ENCODE results near the gene TAF6. TPM values are rescaled to one million over a fixed set of nuclear protein-coding genes. Genes with fewer than 3 reads are reported as not detected.

The TAF6 gene
- 56.8 to 66.8 TPM (median 63.6 TPM) in 5 replicates for total RNA-seq (2022; extraction: Qiagen RNA extraction)

GRCh38 chr7:100119072-100119969 lies at the start of gene TAF6, which contains the start of gene CNPY4:
Gene TAF6, minus strand, starts transcription at chr7:100119358. Its CDS starts 5,149 bp downstream, at chr7:100114209.
Gene CNPY4, plus strand, starts transcription at chr7:100119634. Its CDS starts 111 bp downstream, at chr7:100119745.

GRCh38 chr7:100158229-100159098 lies 39.3 kb upstream of the TAF6 start, which contains the start of gene TRAPPC14:
Gene TRAPPC14, minus strand, starts transcription at chr7:100158723. Its CDS starts 224 bp downstream, at chr7:100158499.

DNA sequence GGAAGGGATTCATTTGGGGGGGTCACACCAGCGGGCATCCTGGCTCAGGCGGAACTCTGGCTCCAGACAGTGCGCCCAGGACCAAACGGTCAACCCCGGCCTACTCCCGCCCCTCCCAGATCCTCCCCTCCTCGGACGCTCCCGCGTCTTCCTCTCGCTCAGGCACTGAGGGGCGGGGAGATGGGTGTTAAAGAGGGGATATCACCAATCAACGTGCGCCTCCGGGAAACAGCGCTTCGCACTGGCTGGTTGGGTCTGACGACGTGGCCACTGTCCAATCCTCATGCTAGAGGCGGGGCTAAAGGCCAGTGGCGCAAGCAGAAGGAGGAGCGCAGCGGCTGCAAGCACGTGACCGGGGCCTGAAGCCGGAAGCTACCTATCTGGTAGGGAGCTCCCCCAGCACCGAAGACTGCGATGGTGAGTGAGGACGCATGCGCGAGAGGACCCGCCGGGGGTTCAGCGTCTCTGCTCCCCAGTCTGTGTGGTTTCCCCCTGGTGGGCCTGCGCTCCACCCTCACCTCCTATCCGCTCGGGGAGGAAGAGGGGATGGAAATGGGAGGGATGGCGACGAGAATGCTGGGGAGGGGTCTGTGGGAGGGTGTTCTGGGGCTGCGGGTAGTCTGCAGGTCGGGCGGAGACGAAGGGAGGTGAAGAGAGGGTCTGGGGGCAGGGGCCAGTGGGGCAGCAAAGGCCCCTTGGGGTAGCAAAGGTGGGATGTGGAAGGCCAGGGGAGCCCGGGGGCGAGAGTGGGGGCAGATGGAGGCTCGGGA lies 29.6 kb upstream of the TAF6 start, which contains the start of gene LAMTOR4:
LAMTOR4 (plus strand) TSS at position 360 of the 770 bp plus-strand sequence; CDS start at position 415, 55 bp downstream.

DNA sequence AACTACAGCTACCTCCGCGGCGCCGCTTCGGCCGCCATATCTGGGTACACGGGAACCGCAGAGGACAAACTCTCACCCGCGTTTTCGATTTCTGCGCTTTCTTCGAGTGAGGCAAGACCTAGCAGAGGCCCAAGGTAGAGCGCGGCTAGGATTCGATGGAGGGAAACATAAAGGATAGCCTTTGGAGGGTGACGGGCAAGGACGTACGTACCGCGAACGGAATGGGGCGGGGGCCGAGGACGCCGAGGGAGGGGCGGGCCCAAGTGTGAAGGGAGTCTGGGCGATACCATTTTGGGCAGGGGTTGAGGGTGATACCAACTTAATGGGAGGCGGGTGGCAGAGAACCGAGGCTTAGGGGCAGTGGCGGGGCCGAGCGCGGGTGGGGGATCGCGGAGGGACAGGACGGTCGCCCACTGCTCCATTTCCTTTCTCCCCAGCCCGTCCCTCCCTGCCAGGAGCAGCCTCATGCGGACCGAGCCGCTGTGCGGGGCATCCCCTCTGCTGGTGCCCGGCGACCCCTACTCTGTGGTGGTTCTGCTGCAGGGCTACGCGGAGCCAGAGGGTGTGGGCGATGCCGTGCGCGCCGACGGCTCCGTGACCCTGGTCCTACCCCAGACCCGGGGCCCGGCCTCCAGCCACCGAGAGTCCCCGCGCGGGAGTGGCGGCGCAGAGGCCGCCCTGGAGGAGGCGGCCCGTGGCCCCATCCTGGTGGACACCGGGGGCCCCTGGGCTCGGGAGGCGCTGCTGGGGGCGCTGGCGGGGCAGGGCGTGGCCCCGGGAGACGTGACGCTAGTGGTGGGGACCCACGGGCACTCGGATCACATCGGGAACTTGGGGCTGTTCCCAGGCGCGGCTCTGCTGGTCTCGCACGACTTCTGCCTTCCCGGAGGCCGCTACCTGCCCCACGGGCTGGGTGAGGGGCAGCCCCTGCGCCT lies 8.0 kb upstream of the TAF6 start, which contains the start of gene MBLAC1:
MBLAC1 (plus strand) TSS at position 37 of the 935 bp plus-strand sequence; CDS start at position 466, 429 bp downstream.

GRCh38 chr7:100101016-100101862 lies 17.9 kb downstream of the TAF6 start, which contains the start of the genes AP4M1 and MCM7:
Gene AP4M1, plus strand, starts transcription at chr7:100101643. Its CDS starts 72 bp downstream, at chr7:100101715.
Gene MCM7, minus strand, starts transcription at chr7:100101397. Its CDS starts 103 bp downstream, at chr7:100101294.

GRCh38 chr7:100088621-100089457 lies 30.3 kb downstream of the TAF6 start, which contains the start of gene COPS6:
Gene COPS6, plus strand, starts transcription at chr7:100088969. Its CDS starts 22 bp downstream, at chr7:100088991.

GRCh38 chr7:100081535-100082102 lies 37.5 kb downstream of the TAF6 start, which contains the start of gene ZNF3:
Gene ZNF3, minus strand, starts transcription at chr7:100081723. Its CDS starts 4,366 bp downstream, at chr7:100077357.

Other genes starting within 250 kb of the TAF6 start
- not detected in 5 replicates for gene OR2AE1, start 242.3 kb downstream of the TAF6 start, total RNA-seq (2022; extraction: Qiagen RNA extraction)
- gene TRIM4, start 199.8 kb downstream of the TAF6 start, total RNA-seq (2022; extraction: Qiagen RNA extraction), result 24.6 to 27.9 TPM (median 25.0 TPM) in 5 replicates
- 0.12 to 0.21 TPM (median 0.12 TPM) in 3 of 5 replicates, not detected in the others for gene GJC3, start 189.7 kb downstream of the TAF6 start, total RNA-seq (2022; extraction: Qiagen RNA extraction)
- gene AZGP1, start 143.3 kb downstream of the TAF6 start, total RNA-seq (2022; extraction: Qiagen RNA extraction), result 0.13 TPM in 1 of 5 replicates, not detected in the others
- gene ZKSCAN1, start 103.8 kb downstream of the TAF6 start, total RNA-seq (2022; extraction: Qiagen RNA extraction), result 6.4 to 9.7 TPM (median 9.0 TPM) in 5 replicates
- gene ZSCAN21, start 69.6 kb downstream of the TAF6 start, total RNA-seq (2022; extraction: Qiagen RNA extraction), result 9.7 to 12.3 TPM (median 10.5 TPM) in 5 replicates
- gene ZNF3, start 37.6 kb downstream of the TAF6 start, total RNA-seq (2022; extraction: Qiagen RNA extraction), result 19.3 to 20.9 TPM (median 20.5 TPM) in 5 replicates
- 157 to 189 TPM (median 174 TPM) in 5 replicates for gene COPS6, start 30.4 kb downstream of the TAF6 start, total RNA-seq (2022; extraction: Qiagen RNA extraction)
- gene MCM7, start 18.0 kb downstream of the TAF6 start, total RNA-seq (2022; extraction: Qiagen RNA extraction), result 223 to 248 TPM (median 243 TPM) in 5 replicates
- 13.0 to 16.0 TPM (median 14.8 TPM) in 5 replicates for gene AP4M1, start 17.7 kb downstream of the TAF6 start, total RNA-seq (2022; extraction: Qiagen RNA extraction)
- 8.9 to 11.2 TPM (median 11.0 TPM) in 5 replicates for gene CNPY4, start 276 bp upstream of the TAF6 start, total RNA-seq (2022; extraction: Qiagen RNA extraction)
- gene MBLAC1, start 7.6 kb upstream of the TAF6 start, total RNA-seq (2022; extraction: Qiagen RNA extraction), result 2.5 to 3.5 TPM (median 3.1 TPM) in 5 replicates
- gene LAMTOR4, start 29.6 kb upstream of the TAF6 start, total RNA-seq (2022; extraction: Qiagen RNA extraction), result 153 to 203 TPM (median 178 TPM) in 5 replicates
- 9.6 to 15.0 TPM (median 13.6 TPM) in 5 replicates for gene TRAPPC14, start 39.4 kb upstream of the TAF6 start, total RNA-seq (2022; extraction: Qiagen RNA extraction)
- gene GAL3ST4, start 49.3 kb upstream of the TAF6 start, total RNA-seq (2022; extraction: Qiagen RNA extraction), result 0.12 to 0.23 TPM (median 0.16 TPM) in 4 of 5 replicates, not detected in the other
- 0.62 to 1.5 TPM (median 1.0 TPM) in 5 replicates for gene GPC2, start 58.0 kb upstream of the TAF6 start, total RNA-seq (2022; extraction: Qiagen RNA extraction)
- 0.06 to 0.41 TPM (median 0.23 TPM) in 5 replicates for gene STAG3, start 58.6 kb upstream of the TAF6 start, total RNA-seq (2022; extraction: Qiagen RNA extraction)
- not detected in 5 replicates for gene PVRIG, start 100.6 kb upstream of the TAF6 start, total RNA-seq (2022; extraction: Qiagen RNA extraction)
- not detected in 5 replicates for gene SPDYE3, start 188.3 kb upstream of the TAF6 start, total RNA-seq (2022; extraction: Qiagen RNA extraction)
- 21.1 to 37.1 TPM (median 26.3 TPM) in 5 replicates for gene PILRB, start 238.8 kb upstream of the TAF6 start, total RNA-seq (2022; extraction: Qiagen RNA extraction)